SK-N-SH (cell line): ENCODE data around the gene RNF169.

ENCODE experiments used
- EZH2phosphoT487 ChIP-seq: fragments of 200-600 bp; sonication (generic); IDR thresholded peaks from 2 replicates; pipeline ENCODE4 v1.6.1; 2017; ENCODE audit warnings: low read depth, mixed run types, mild to moderate bottlenecking, antibody characterized with exemption, moderate library complexity, borderline replicate concordance
- NFIC ChIP-seq: IDR thresholded peaks from 2 replicates; pipeline ENCODE4 v1.4.0; 2012; ENCODE audit warnings: borderline replicate concordance
- RAD21 ChIP-seq: IDR thresholded peaks from 2 replicates; pipeline ENCODE4 v1.6.1; 2012; ENCODE audit warnings: mild to moderate bottlenecking, low read length
- RCOR1 ChIP-seq: fragments of 150-350 bp; IDR thresholded peaks from 2 replicates; pipeline ENCODE4 v1.6.1; 2017; ENCODE audit warnings: antibody characterized with exemption, low read length
- SIN3A ChIP-seq: IDR thresholded peaks from 2 replicates; pipeline ENCODE4 v1.6.1; 2012; ENCODE audit warnings: low read depth, mild to moderate bottlenecking, low read length, moderate library complexity, borderline replicate concordance
- TAF1 ChIP-seq: IDR thresholded peaks from 2 replicates; pipeline ENCODE4 v1.6.1; 2012; ENCODE audit warnings: low read depth, mild to moderate bottlenecking, low read length, moderate library complexity, borderline replicate concordance
- YY1 ChIP-seq: IDR thresholded peaks from 2 replicates; pipeline ENCODE4 v1.4.0; 2012; ENCODE audit warnings: low read depth, mild to moderate bottlenecking
- TF ChIP-seq, protein P1 (sequence below): fragments of 200-600 bp; sonication (generic); IDR thresholded peaks from 2 replicates; pipeline ENCODE4 v1.6.1; 2017; ENCODE audit warnings: antibody characterized with exemption, mild to moderate bottlenecking, moderate library complexity
- TF ChIP-seq, protein P2 (sequence below): fragments of 150-350 bp; IDR thresholded peaks from 2 replicates; pipeline ENCODE4 v1.6.1; 2017; ENCODE audit warnings: antibody characterized with exemption, low read length, low read depth, borderline replicate concordance
- TF ChIP-seq, protein P3 (sequence below): IDR thresholded peaks from 2 replicates; pipeline ENCODE4; 2012
- TF ChIP-seq, protein P4 (sequence below): IDR thresholded peaks from 2 replicates; pipeline ENCODE4 v1.4.0; 2012; ENCODE audit warnings: low read depth

DNA sequence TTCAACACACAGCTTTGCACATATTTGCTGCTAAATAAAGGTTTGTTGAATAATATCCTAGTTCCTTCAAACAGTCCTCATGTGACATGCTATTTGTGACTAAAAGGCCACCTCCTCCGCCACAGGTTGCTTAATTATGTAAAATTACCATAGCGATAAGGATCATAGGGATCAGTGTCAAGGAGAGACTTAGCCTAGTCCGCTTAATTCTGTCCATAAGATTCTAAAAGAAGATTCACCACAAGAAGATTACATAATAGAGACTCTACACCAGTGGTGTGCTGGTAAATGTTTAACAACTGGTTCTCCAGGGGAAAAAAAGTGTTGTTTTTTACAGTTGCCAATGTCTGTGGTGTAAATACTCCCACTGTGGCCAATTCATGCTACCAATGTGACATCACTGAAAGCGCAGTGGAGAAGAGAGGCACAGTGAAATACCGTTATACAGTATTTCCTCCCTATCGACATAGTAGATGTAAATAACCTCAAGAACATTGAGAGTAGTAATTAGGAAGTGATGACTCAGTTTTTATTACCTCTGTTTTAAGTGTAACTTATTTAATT, 13.2 kb upstream of the RNF169 start:
- TF ChIP-seq, protein P1, sequence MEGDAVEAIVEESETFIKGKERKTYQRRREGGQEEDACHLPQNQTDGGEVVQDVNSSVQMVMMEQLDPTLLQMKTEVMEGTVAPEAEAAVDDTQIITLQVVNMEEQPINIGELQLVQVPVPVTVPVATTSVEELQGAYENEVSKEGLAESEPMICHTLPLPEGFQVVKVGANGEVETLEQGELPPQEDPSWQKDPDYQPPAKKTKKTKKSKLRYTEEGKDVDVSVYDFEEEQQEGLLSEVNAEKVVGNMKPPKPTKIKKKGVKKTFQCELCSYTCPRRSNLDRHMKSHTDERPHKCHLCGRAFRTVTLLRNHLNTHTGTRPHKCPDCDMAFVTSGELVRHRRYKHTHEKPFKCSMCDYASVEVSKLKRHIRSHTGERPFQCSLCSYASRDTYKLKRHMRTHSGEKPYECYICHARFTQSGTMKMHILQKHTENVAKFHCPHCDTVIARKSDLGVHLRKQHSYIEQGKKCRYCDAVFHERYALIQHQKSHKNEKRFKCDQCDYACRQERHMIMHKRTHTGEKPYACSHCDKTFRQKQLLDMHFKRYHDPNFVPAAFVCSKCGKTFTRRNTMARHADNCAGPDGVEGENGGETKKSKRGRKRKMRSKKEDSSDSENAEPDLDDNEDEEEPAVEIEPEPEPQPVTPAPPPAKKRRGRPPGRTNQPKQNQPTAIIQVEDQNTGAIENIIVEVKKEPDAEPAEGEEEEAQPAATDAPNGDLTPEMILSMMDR, result no peak
- TF ChIP-seq TAF1 (no peak), EZH2phosphoT487 (no peak), SIN3A (no peak), YY1 (no peak), RCOR1 (no peak), NFIC (no peak), RAD21 (no peak)
- TF ChIP-seq, protein P2, sequence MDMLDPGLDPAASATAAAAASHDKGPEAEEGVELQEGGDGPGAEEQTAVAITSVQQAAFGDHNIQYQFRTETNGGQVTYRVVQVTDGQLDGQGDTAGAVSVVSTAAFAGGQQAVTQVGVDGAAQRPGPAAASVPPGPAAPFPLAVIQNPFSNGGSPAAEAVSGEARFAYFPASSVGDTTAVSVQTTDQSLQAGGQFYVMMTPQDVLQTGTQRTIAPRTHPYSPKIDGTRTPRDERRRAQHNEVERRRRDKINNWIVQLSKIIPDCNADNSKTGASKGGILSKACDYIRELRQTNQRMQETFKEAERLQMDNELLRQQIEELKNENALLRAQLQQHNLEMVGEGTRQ, result no peak
- TF ChIP-seq, protein P3, sequence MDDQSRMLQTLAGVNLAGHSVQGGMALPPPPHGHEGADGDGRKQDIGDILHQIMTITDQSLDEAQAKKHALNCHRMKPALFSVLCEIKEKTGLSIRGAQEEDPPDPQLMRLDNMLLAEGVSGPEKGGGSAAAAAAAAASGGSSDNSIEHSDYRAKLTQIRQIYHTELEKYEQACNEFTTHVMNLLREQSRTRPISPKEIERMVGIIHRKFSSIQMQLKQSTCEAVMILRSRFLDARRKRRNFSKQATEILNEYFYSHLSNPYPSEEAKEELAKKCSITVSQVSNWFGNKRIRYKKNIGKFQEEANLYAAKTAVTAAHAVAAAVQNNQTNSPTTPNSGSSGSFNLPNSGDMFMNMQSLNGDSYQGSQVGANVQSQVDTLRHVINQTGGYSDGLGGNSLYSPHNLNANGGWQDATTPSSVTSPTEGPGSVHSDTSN, result no peak
- TF ChIP-seq, protein P4, sequence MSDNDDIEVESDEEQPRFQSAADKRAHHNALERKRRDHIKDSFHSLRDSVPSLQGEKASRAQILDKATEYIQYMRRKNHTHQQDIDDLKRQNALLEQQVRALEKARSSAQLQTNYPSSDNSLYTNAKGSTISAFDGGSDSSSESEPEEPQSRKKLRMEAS, result no peak
